GM23248 (cell line): ENCODE data around the gene TSPAN9. TPM values are rescaled to one million over a fixed set of nuclear protein-coding genes. Genes with fewer than 3 reads are reported as not detected.

Experiments used
- DNase-seq: peaks from one replicate; pipeline ENCODE4 v3.0.0-alpha.2; 2015
- H2AFZ ChIP-seq: fragments of 200-600 bp; sonication (generic); 2 replicates; pipeline ENCODE4 v1.6.1; 2016; ENCODE audit warnings: antibody characterized with exemption
- H3F3A ChIP-seq: fragments of 200-600 bp; sonication (generic); 2 replicates; pipeline ENCODE4 v1.6.1; 2016; ENCODE audit warnings: mild to moderate bottlenecking, antibody characterized with exemption, mixed run types; ENCODE audit not compliant: insufficient read depth
- H3K27ac ChIP-seq: fragments of 200-600 bp; sonication (generic); 2 replicates; pipeline ENCODE4 v1.5.1; 2016; ENCODE audit warnings: mild to moderate bottlenecking
- H3K27me3 ChIP-seq: fragments of 200-600 bp; sonication (generic); replicated peaks from 2 replicates; pipeline ENCODE4 v1.6.1; 2016; ENCODE audit warnings: mild to moderate bottlenecking; ENCODE audit not compliant: insufficient read depth
- H3K36me3 ChIP-seq: fragments of 200-600 bp; sonication (generic); 2 replicates; pipeline ENCODE4 v1.6.1; 2016; ENCODE audit warnings: low read depth, mild to moderate bottlenecking
- H3K4me1 ChIP-seq: fragments of 200-600 bp; sonication (generic); 2 replicates; pipeline ENCODE4 v1.6.1; 2016; ENCODE audit warnings: mild to moderate bottlenecking; ENCODE audit not compliant: insufficient read depth
- H3K4me2 ChIP-seq: fragments of 200-600 bp; sonication (generic); one replicate; pipeline ENCODE4 v1.6.1; 2016; ENCODE audit warnings: mild to moderate bottlenecking; ENCODE audit not compliant: unreplicated experiment
- H3K4me3 ChIP-seq: fragments of 200-600 bp; sonication (generic); 2 replicates; pipeline ENCODE4 v1.5.1; 2016; ENCODE audit warnings: mild to moderate bottlenecking
- H3K79me2 ChIP-seq: fragments of 200-600 bp; sonication (generic); 2 replicates; pipeline ENCODE4 v1.6.1; 2016; ENCODE audit warnings: mild to moderate bottlenecking; ENCODE audit not compliant: insufficient read depth
- H3K9ac ChIP-seq: fragments of 200-600 bp; sonication (generic); 2 replicates; pipeline ENCODE4 v1.6.1; 2016; ENCODE audit warnings: mild to moderate bottlenecking
- H3K9me2 ChIP-seq: fragments of 200-600 bp; sonication (generic); 2 replicates; pipeline ENCODE4 v1.6.1; 2016; ENCODE audit warnings: mixed run types, mild to moderate bottlenecking, moderate library complexity; ENCODE audit not compliant: insufficient read depth
- H3K9me3 ChIP-seq: fragments of 200-600 bp; sonication (generic); one replicate; pipeline ENCODE4 v1.6.1; 2017; ENCODE audit warnings: low read depth
- H4K20me1 ChIP-seq: fragments of 200-600 bp; sonication (generic); 2 replicates; pipeline ENCODE4 v1.6.0; 2016; ENCODE audit not compliant: insufficient read depth
- EZH2 ChIP-seq: fragments of 200-600 bp; sonication (generic); IDR thresholded peaks from 2 replicates; pipeline ENCODE4 v1.6.1; 2018; ENCODE audit warnings: antibody characterized with exemption, mild to moderate bottlenecking; ENCODE audit not compliant: insufficient read depth, poor library complexity, severe bottlenecking
- EZH2phosphoT487 ChIP-seq: fragments of 200-600 bp; sonication (generic); IDR thresholded peaks from 2 replicates; pipeline ENCODE4 v1.6.1; 2018; ENCODE audit warnings: antibody characterized with exemption, moderate library complexity, mild to moderate bottlenecking, low read depth; ENCODE audit not compliant: insufficient read depth
- WGBS, 2 experiments: methylation state at CpG; one replicate each; pipeline ENCODE4 v1.1.6; 2015 to 2017; ENCODE audit warnings: low lambda C conversion rate in 2 of 2, low coverage in 1 of 2; ENCODE audit errors: missing lambda C conversion rate in 2 of 2; 5-methylcytosine and 5-hydroxymethylcytosine counted together
- in situ Hi-C: fragments of 300-500 bp; cut with MboI; formaldehyde crosslinking; loops from 2 replicates; pipeline ENCODE4 v1.15.0; 2020
- polyA plus RNA-seq: library from polyadenylated mRNA; unstranded; fragments of >200 nt; fragmentation: Nextera tagmentation; extraction: Ambion mirVana; gene quantifications from 2 replicates; pipeline ENCODE4 v1.2.1, GENCODE V29; 2016
- total RNA-seq: library from RNA; depleted of rRNA; stranded (reverse); fragments of >200 nt; shearing (Covaris generic); gene quantifications from 2 replicates; pipeline ENCODE4 v1.2.3, GENCODE V29; 2014

TSPAN9 gene
- total and polyA plus RNA-seq, 2 experiments from 2014 or later: 9.5 to 14.4 TPM

DNA sequence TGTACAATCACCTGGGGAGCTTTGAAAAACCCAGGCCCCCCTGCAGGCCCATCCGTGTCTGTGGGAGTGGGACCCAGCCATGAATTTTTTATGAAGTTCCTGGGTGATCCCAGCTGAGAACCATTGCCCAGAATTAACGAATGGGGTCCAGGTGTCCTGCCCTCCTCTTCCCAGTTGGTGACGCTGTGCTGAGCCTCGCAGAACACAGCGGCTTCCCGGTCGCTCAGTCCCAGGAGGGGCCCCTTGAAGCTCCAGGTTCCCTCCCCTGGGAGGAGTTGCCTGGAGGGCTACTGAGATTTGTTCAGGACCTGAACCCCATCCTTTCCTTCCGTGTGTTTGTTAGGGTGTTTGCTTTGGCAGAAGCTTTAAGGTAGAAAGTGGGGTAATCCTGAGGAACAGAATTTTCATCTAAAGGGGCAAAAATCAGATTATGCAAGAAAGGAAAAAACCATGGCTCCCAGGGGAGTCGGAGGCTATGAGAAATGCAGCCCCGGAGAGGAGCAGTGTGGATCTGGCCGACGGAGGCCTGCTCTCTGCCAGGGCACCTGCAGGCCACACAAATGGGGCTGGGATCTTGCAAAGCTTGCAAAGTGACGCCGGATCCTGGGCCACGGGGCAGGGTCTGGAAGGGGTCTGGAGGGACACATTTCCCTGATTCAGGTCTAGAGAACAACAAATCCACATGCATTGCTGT, 249.1 kb downstream of the TSPAN9 start:
- H4K20me1 ChIP-seq: no peaks in the 10 kb centered on the region

GRCh38 chr12:3326850-3327780, 249.9 kb downstream of the TSPAN9 start:
- Histone ChIP-seq H2AFZ (no peak overlapping the region), H3K9me3 (no peaks in the 10 kb centered on the region), H3F3A (no peaks in the 10 kb centered on the region), H3K9ac (no peak overlapping the region), H4K20me1 (no peaks in the 10 kb centered on the region), H3K4me2 (no peak overlapping the region), H3K79me2 (no peaks in the 10 kb centered on the region), H3K4me3 (no peak overlapping the region), H3K27me3 (peaks cover 14% of the 10 kb centered on the region; the same call in 1 of the 2 replicates), H3K4me1 (no peaks in the 10 kb centered on the region), H3K27ac (no peak overlapping the region), H3K9me2 (no peaks in the 10 kb centered on the region), H3K36me3 (no peaks in the 10 kb centered on the region)
- no peak for TF ChIP-seq EZH2phosphoT487
- no peak for TF ChIP-seq EZH2
- 48 to 51% methylated on average over 17 of the region's 17 CpGs for WGBS, 2 experiments
- in situ Hi-C loops: no loop called here
- DNase-seq: no peak

More for the DNA sequence above, 249.1 kb downstream of the TSPAN9 start:
- TF ChIP-seq EZH2: no peak
- TF ChIP-seq EZH2phosphoT487: no peak
- no peak overlapping the region for H3K27ac ChIP-seq
- no peak overlapping the region for H2AFZ ChIP-seq
- peaks cover 21% of the 10 kb centered on the region; the same call in 1 of the 2 replicates for H3K27me3 ChIP-seq
- no peaks in the 10 kb centered on the region for H3K79me2 ChIP-seq
- WGBS, 2 experiments: 33 to 38% methylated on average over 15 of the region's 15 CpGs
- no peak overlapping the region for H3K9ac ChIP-seq
- no peak for DNase-seq
- no peak overlapping the region for H3K4me3 ChIP-seq
- H3K9me3 ChIP-seq: no peaks in the 10 kb centered on the region
- no peaks in the 10 kb centered on the region for H3K4me1 ChIP-seq
- H3K36me3 ChIP-seq: no peaks in the 10 kb centered on the region
- no peaks in the 10 kb centered on the region for H3K9me2 ChIP-seq
- H3F3A ChIP-seq: no peaks in the 10 kb centered on the region
- in situ Hi-C loops: no loop called here
- H3K4me2 ChIP-seq: no peak overlapping the region

GRCh38 chr12:3328081-3328480, 250.9 kb downstream of the TSPAN9 start:
- Histone ChIP-seq H3K4me1 (no peaks in the 10 kb centered on the region), H3K36me3 (no peaks in the 10 kb centered on the region), H3K4me2 (no peak overlapping the region), H4K20me1 (no peaks in the 10 kb centered on the region), H3F3A (no peaks in the 10 kb centered on the region), H3K4me3 (no peak overlapping the region), H2AFZ (no peak overlapping the region), H3K27me3 (peaks cover 10% of the 10 kb centered on the region; the same call in 1 of the 2 replicates), H3K79me2 (no peaks in the 10 kb centered on the region), H3K9me2 (no peaks in the 10 kb centered on the region), H3K27ac (no peak overlapping the region), H3K9ac (no peak overlapping the region), H3K9me3 (no peaks in the 10 kb centered on the region)
- DNase-seq: no peak
- TF ChIP-seq EZH2phosphoT487 (no peak), EZH2 (no peak)
- in situ Hi-C loops: no loop called here
- WGBS, 2 experiments: 65 to 67% methylated on average over 4 of the region's 4 CpGs

DNA sequence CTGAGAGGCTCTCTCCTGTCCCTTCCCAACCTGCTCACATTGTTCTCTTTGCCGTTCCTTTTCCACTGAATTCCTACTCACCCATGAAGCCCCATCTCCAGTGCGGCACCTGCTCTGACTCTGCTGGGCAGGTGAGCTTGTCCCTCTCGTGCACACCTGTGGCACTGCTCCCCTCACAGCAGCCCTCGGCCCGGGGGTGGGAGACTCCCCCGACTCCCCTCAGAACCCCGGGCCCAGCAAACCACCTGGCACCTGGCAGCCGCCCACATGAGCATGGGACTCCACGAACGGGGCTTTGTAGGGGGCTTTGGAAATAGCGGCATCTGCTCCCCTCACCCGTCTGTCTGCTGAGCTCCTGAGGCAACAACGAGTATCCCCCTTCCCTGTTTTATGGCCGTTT, 251.4 kb downstream of the TSPAN9 start:
- Histone ChIP-seq H3K4me3 (no peak overlapping the region), H3K79me2 (no peaks in the 10 kb centered on the region), H4K20me1 (no peaks in the 10 kb centered on the region), H3K36me3 (no peaks in the 10 kb centered on the region), H3K4me1 (no peaks in the 10 kb centered on the region), H3K27ac (no peak overlapping the region), H3K27me3 (peaks cover 10% of the 10 kb centered on the region; the same call in 1 of the 2 replicates), H3K9me3 (no peaks in the 10 kb centered on the region), H3F3A (no peaks in the 10 kb centered on the region), H3K9ac (no peak overlapping the region), H3K4me2 (no peak overlapping the region), H2AFZ (no peak overlapping the region), H3K9me2 (no peaks in the 10 kb centered on the region)
- DNase-seq: no peak
- TF ChIP-seq EZH2: no peak
- no peak for TF ChIP-seq EZH2phosphoT487
- WGBS, 2 experiments: 56 to 58% methylated on average over 14 of the region's 14 CpGs
- in situ Hi-C loops: no loop called here
